ENCODE results near the gene NUCB1.

DNA sequence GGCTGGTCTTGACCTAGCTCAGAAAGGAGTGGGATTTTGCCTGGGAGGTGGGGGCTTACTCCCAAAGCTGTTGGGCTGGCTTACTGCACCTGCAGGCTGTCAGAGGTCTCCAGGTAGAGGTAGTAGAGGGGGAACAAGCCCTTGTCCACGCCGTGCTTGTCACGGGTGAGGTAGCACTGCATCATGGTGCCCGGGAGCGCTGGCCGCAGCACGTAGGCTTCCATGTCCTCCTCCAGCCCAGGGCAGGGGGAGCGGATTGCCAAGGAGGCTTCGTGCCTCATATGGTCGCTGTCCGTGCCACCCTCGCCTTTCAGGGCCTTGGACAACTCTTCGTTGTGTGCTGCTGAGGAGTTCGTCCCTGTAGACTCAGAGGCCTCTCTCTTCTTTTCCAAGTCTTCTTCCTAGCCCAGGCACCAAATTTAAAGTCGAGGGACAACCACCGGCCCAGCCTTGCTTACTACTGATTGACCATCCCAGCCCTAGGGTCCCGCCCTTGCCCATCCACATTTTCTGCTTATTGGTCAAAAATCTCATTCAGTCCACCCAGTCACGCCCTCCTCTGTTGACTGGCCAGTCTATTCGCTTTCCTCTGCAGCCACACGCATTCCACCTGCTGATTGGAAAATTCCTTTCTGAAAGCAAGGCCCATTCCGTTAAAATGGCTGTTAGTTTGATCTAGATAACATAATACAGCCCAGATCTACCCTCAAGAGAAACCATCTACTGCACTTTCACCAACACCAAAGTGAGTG, 12.1 kb upstream of the NUCB1 start:
- TF ChIP-seq, protein P1, sequence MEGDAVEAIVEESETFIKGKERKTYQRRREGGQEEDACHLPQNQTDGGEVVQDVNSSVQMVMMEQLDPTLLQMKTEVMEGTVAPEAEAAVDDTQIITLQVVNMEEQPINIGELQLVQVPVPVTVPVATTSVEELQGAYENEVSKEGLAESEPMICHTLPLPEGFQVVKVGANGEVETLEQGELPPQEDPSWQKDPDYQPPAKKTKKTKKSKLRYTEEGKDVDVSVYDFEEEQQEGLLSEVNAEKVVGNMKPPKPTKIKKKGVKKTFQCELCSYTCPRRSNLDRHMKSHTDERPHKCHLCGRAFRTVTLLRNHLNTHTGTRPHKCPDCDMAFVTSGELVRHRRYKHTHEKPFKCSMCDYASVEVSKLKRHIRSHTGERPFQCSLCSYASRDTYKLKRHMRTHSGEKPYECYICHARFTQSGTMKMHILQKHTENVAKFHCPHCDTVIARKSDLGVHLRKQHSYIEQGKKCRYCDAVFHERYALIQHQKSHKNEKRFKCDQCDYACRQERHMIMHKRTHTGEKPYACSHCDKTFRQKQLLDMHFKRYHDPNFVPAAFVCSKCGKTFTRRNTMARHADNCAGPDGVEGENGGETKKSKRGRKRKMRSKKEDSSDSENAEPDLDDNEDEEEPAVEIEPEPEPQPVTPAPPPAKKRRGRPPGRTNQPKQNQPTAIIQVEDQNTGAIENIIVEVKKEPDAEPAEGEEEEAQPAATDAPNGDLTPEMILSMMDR (IDR thresholded peaks at IDR 0.05; ENCODE audit: low read depth, low read length): no peak
- no peak for TF ChIP-seq EZH2phosphoT487 (IDR thresholded peaks at IDR 0.05; ENCODE audit: low read depth)
